SK-N-MC (cell line): ENCODE results near the gene S1PR4.

ENCODE experiments used
- EZH2 ChIP-seq: fragments of 200-600 bp; sonication (generic); IDR thresholded peaks from one replicate; pipeline ENCODE4 v1.6.1; 2017; ENCODE audit warnings: antibody characterized with exemption
- POLR2AphosphoS5 ChIP-seq: IDR thresholded peaks from 2 replicates; pipeline ENCODE4 v1.6.1; 2012; ENCODE audit warnings: mild to moderate bottlenecking, low read depth, low read length, borderline replicate concordance

DNA sequence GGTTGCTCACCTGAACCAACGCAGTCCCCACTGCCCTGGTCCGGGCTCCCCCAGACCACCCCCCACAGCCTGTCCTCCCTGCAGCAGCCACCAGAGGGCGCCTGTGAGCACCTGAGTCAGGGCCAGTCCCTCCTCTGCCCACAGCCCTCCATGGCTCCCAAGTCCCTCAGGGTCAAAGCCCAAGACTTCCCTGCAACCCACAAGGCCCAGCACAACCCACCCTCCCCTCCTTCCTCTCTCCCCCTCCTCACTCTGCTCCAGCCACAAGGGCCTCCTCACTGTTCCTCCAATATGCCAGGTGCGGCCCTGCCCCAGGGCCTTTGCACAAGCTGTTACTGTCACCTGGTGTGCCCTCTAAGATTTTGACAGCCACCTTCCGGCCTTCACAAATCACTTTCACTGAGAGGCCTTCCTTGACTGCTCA, 31.9 kb upstream of the S1PR4 start:
- TF ChIP-seq EZH2 = no peak
- TF ChIP-seq POLR2AphosphoS5 = no peak
